GM19324 (cell line): Measurements from ENCODE around the gene ARIH2.

Source experiments
- ATAC-seq: cut with Tn5 transposase; IDR thresholded peaks from one replicate; pipeline ENCODE4 v1.9.1; 2021; ENCODE audit warnings: mild to moderate bottlenecking, moderate library complexity; ENCODE audit not compliant: unreplicated experiment, low FRiP score

The ARIH2 gene

DNA sequence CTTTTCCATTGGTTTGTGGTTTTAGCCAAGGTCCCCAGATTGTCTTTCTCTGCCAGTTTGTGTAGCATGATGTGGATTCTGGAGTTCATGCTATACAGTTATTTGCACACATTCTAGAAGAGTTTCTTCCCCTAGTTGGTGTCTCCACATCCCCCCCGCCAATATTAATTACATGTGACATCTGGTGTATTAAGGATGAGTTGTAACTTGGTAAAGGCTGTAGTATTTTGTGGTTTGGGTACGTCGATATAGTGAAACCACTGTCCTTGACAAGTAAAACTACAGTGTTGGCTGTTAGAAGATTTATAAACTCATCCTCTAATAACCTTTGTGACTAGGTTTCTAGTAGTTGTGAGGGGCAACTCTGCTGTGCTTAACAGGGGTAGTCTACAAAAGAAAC is 47.7 kb downstream of the ARIH2 start:
- ATAC-seq: no peak

DNA sequence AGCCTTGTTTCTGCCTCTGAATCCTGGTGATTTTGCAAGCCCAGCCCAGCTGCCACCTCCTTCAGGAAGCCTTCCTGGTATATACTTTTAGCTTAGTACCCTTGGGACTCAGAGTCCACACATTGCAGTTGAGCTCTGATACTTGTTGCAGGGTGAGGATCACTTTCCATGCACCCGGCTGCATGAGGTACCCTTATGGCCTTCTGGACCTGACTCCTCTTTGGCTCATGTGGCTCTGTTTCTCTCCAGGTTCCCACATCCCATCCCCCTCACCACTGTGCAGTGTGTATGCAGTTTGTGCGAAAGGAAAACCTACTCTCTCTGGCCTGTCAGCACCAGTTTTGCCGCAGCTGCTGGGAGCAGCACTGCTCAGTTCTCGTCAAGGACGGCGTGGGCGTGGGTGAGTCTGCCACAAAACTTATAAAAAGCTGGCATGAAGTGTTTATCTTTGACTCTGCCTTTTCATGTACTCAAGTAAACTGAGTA is 48.3 kb downstream of the ARIH2 start:
- ATAC-seq: no peak

GRCh38 chr3:48970586-48970985 is 51.9 kb downstream of the ARIH2 start:
- ATAC-seq: no peak

- ATAC-seq: no peak
These were observed 55.6 kb downstream of the ARIH2 start for GRCh38 chr3:48974076-48974864.

DNA sequence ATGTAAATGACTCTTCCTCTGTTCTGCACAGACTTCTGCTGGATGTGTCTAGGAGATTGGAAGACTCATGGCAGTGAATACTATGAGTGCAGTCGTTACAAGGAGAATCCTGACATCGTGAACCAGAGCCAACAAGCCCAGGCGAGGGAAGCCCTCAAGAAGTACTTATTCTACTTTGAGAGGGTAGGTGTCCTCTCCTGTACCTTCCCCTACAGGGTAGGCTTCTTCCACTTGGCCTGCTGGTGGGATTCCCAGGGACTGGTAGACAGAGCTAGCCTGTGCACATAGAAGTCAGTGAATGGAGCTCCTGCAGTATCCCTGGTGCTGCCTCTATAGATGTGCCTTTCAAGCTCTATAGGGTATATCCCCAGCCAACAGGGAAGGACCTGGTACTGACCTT is 60.8 kb downstream of the ARIH2 start:
- no peak for ATAC-seq

GRCh38 chr3:48980295-48980694 is 61.7 kb downstream of the ARIH2 start:
- no peak for ATAC-seq

- no peak for ATAC-seq
These were observed 63.4 kb downstream of the ARIH2 start for GRCh38 chr3:48982016-48982415.

DNA sequence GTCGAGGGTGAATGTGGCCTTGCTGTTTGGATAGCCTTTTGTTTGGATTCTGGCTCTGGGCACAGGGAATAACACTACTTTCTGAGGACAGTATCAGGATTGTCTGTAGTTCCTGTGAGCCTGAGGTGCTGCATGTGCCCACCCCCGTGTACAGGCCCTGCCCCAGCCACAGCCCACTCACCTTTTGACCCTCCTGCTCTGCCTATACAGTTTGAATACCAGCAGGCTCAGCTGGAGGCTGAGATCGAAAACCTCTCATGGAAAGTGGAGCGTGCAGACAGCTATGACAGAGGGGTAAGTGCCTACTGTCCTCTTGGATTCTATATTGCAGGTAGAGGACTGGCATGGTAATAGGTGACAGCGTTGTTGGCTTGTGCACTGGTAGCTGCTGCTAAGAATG is 64.0 kb downstream of the ARIH2 start:
- no peak for ATAC-seq

GRCh38 chr3:48983096-48983495 is 64.5 kb downstream of the ARIH2 start:
- ATAC-seq: no peak

GRCh38 chr3:48984663-48985062 is 66.0 kb downstream of the ARIH2 start:
- no peak for ATAC-seq

DNA sequence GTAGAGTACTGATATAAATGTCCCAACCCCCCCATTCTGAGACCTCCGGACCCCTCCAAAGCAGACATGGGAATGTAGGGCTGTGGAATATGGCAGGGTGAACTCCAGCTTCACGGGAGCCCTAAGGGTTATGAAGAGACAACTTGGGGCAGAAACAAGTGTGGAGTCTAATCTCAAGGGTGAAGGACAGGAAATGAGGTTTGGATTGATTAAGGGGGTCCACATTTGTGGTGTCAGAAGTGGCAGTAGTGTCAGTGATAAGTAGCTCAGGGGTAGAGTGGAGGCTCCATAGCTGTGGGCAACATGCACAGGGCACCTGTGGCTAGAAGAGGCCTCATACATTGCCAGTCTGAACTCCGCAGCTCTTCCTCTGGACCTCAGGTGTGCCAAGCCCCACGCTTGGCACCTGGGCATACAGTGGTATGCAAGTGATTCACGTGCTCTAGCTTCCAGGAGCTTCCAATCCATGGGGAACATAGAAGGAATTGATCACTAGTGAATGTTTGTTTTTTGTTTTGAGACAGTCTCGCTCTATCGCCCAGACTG is 67.3 kb downstream of the ARIH2 start:
- no peak for ATAC-seq

GRCh38 chr3:48989126-48989795 is 70.6 kb downstream of the ARIH2 start:
- ATAC-seq: no peak

DNA sequence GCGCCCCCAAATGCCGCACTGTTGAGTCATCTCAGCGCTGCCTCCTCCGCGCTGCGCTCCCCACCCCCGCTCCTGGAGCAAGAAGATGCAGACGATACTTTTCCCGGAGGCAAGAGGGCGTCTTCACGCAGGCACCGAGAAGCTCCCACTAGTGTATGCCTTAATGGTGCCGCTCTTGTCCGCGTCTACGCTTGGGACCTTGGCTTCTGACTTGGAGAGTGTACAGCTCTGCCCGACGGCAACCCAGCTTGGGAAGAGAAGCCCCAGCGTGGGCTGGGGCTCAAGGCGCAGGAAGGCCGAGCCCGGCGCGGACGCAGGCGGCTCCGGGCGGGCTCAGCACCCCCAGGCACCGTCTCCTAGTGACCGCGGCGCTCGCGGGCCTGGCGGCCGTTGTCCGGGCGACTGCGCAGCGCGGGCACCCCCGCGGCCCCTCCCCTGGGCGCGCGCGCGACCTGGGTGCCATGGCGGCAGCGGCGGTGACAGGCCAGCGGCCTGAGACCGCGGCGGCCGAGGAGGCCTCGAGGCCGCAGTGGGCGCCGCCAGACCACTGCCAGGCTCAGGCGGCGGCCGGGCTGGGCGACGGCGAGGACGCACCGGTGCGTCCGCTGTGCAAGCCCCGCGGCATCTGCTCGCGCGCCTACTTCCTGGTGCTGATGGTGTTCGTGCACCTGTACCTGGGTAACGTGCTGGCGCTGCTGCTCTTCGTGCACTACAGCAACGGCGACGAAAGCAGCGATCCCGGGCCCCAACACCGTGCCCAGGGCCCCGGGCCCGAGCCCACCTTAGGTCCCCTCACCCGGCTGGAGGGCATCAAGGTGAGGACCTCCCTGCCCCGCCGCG is 71.4 kb downstream of the ARIH2 start, which contains the start of gene P4HTM:
Gene P4HTM, plus strand, starts transcription at position 446 of the 840 bp plus-strand sequence. Its CDS starts 16 bp downstream, at position 462.
- peak; percentile 62 for ATAC-seq

DNA sequence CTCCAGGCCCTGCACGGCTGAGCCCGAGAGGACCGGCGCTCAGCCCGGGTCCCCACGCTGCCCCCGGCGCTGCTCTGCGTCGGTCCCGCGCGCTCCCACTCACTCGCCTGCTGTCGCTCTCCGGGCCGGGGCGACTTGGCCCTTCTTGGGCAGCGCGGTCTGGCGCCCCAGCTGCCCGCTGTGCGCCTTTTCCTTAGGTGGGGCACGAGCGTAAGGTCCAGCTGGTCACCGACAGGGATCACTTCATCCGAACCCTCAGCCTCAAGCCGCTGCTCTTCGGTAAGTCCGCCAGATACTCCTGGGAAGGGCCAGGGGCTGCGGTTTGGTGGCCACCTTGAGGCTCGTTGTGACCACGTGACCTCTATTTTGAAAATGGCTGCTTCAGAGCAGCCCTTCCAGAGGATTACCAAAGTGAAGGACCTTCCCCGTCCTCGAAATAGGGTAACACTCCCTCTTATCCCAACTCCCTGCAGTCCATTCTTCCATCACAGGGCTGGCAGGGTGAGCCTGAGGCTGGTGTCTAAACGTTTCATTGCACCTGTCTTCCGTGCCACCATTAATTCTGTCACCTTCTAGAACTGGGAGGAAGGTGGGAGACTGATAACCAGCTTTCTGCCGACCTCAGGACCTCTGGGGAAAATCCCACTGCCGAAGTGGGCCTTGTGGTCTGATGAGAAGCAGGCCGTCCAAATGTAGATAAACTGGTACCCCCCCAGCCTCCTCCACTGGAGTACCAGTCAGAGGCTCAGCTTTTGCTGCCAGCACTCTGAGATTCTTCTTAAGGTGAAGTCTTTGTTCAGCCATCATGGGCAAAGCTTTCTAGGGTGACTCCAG is 72.2 kb downstream of the ARIH2 start:
- peak; percentile 16 for ATAC-seq

DNA sequence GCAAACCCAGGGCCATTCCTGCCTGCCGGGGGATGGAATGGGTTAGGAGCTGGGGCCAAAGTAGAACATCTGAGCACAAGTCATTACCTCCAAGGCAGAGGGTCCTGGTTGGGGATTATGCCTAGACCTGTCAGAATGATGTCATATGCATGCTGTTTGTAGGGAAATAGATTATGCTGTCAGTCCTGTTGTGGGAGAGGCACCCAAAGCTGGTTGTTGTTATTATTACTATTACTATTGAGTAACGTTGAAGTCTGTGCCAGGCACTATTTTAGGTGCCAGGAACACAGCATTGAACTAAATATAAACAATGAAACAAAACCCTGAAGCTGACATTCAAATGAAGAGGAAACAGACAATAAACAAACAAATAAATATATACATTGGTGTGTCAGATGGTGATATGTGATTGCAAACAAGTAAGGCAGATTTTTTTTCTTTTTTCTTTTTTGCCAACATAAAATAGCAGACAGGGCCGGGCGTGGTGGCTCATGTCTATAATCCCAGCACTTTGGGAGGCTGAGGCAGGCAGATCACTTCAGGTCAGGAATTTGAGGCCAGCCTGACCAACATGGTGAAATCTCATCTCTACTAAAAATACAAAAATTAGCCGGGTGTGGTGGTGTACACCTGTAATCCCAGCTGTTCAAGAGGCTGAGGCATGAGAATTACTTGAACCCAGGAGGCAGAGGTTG is 73.4 kb downstream of the ARIH2 start:
- no peak for ATAC-seq

- no peak for ATAC-seq
These were observed 75.2 kb downstream of the ARIH2 start for GRCh38 chr3:48993834-48994233.

- ATAC-seq: no peak
These were observed 78.0 kb downstream of the ARIH2 start for GRCh38 chr3:48996640-48997039.

DNA sequence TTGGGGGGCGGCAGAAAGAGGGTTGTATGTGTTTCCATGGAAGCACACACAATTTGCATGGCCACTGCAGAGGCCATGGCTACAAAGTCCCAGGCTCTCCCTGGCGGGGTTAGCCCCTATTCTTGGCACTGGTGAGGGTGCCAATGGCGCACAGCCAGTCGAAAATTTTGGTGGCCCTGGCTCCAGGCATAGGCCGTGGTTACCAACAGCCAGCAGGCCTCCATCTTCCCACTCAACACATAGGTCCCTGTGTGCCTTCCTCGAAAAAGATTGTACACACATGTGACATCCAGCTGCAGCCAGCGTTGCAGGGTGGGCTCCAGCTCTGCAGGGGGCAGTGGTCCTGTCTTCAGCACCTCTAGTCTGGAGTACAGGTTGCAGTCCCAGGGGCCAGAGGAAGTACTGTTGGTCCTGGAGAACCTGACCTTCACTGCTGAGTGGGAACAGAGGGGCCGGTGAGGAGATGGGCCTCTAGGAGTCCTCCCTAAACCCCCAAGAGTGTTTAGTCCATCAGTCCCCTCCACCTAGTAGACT is 78.5 kb downstream of the ARIH2 start:
- no peak for ATAC-seq
